ENCODE measurements around the gene EPB41L1.
"Not testable (repeated sequence)": the region's sequence is repeated elsewhere in the genome, so short reads cannot be mapped to it uniquely, and the experiment has no call there.

The EPB41L1 gene

DNA sequence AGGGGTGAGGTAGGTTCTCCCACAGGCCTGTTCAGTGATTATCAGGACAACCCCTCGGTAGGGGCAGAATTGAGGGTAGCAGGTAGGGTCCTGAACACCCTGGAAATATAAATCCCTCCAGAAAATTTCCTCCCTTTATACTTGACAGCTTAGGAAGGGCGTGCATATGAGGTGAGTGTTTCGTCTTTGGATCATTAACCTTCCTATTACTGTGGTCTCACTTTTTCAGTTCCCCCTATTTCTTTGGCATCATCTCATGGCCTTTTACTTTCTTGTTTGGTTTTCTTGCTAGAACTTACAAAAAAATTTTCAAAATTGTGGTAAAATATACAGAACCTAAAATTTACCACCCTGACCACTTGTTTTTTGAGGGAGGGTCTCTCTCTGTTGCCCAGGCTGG is 18.7 kb upstream of the EPB41L1 start:
- Histone ChIP-seq H3K4me3 (ENCODE audit: severe bottlenecking) (no peak overlapping the region), H3K27ac (ENCODE audit: poor library complexity, severe bottlenecking) (no peak overlapping the region), H3K27me3 (ENCODE audit: insufficient read depth, poor library complexity, severe bottlenecking) (no peaks in the 10 kb centered on the region), H3K4me1 (ENCODE audit: insufficient read depth, poor library complexity, severe bottlenecking) (no peaks in the 10 kb centered on the region), H3K9me3 (ENCODE audit: severe bottlenecking) (no peaks in the 10 kb centered on the region), H3K36me3 (ENCODE audit: low read depth) (no peaks in the 10 kb centered on the region)
- no peak for DNase-seq (ENCODE audit: low spot score)
- ATAC-seq (ENCODE audit: low read depth), result no peak
- TF ChIP-seq, protein P1, sequence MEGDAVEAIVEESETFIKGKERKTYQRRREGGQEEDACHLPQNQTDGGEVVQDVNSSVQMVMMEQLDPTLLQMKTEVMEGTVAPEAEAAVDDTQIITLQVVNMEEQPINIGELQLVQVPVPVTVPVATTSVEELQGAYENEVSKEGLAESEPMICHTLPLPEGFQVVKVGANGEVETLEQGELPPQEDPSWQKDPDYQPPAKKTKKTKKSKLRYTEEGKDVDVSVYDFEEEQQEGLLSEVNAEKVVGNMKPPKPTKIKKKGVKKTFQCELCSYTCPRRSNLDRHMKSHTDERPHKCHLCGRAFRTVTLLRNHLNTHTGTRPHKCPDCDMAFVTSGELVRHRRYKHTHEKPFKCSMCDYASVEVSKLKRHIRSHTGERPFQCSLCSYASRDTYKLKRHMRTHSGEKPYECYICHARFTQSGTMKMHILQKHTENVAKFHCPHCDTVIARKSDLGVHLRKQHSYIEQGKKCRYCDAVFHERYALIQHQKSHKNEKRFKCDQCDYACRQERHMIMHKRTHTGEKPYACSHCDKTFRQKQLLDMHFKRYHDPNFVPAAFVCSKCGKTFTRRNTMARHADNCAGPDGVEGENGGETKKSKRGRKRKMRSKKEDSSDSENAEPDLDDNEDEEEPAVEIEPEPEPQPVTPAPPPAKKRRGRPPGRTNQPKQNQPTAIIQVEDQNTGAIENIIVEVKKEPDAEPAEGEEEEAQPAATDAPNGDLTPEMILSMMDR (IDR thresholded peaks at IDR 0.05; ENCODE audit: poor library complexity, severe bottlenecking), result no peak

DNA sequence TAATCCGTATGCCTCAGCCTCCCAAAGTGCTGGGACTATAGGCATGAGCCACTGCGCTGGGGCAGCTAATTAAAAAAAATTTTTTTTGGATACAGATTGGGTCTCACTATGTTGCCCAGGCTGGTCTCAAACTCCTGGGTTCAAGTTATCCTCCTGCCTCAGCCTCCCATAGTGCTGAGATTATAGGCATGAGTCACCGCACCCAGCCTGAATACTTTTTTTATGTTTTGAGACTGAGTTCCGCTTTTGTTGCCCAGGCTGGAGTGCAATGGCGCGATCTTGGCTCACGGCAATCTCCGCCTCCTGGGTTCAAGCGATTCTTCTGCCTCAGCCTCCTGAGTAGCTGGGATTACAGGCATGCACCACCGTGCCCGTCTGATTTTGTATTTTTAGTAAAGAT is 17.2 kb upstream of the EPB41L1 start:
- not testable (repeated sequence) for H3K4me3 ChIP-seq (ENCODE audit: severe bottlenecking); DNase-seq (ENCODE audit: low spot score); H3K36me3 ChIP-seq (ENCODE audit: low read depth); H3K27ac ChIP-seq (ENCODE audit: poor library complexity, severe bottlenecking); H3K27me3 ChIP-seq (ENCODE audit: insufficient read depth, poor library complexity, severe bottlenecking); ATAC-seq (ENCODE audit: low read depth); H3K4me1 ChIP-seq (ENCODE audit: insufficient read depth, poor library complexity, severe bottlenecking); H3K9me3 ChIP-seq (ENCODE audit: severe bottlenecking)

DNA sequence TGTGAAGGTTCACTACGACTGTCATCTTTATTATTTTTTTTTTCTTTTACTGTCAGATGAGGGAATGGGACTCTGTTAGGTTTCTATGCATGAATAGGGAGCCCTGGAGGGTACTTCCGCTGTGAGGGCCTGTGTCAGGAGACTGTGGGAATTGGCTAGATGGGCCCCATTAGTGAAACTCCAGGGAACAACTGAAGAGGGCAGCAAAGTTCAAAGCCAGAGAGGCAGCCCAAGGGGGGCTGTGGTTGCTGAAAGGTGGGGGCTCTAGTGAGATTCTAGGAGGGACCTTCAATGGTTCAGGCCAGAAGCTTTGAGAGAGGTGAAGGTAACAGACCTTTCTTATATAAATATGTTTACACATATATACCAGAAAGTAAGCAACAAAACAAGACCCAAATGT is 13.2 kb upstream of the EPB41L1 start:
- H3K4me3 ChIP-seq (ENCODE audit: severe bottlenecking), result no peak overlapping the region
- no peak for ATAC-seq (ENCODE audit: low read depth)
- H3K4me1 ChIP-seq (ENCODE audit: insufficient read depth, poor library complexity, severe bottlenecking), result peaks cover 11% of the 10 kb centered on the region
- no peaks in the 10 kb centered on the region for H3K27me3 ChIP-seq (ENCODE audit: insufficient read depth, poor library complexity, severe bottlenecking)
- H3K27ac ChIP-seq (ENCODE audit: poor library complexity, severe bottlenecking), result no peak overlapping the region
- H3K9me3 ChIP-seq (ENCODE audit: severe bottlenecking), result no peaks in the 10 kb centered on the region
- no peak for DNase-seq (ENCODE audit: low spot score)
- H3K36me3 ChIP-seq (ENCODE audit: low read depth), result no peaks in the 10 kb centered on the region
- TF ChIP-seq, protein P1 (IDR thresholded peaks at IDR 0.05; ENCODE audit: poor library complexity, severe bottlenecking), result no peak

DNA sequence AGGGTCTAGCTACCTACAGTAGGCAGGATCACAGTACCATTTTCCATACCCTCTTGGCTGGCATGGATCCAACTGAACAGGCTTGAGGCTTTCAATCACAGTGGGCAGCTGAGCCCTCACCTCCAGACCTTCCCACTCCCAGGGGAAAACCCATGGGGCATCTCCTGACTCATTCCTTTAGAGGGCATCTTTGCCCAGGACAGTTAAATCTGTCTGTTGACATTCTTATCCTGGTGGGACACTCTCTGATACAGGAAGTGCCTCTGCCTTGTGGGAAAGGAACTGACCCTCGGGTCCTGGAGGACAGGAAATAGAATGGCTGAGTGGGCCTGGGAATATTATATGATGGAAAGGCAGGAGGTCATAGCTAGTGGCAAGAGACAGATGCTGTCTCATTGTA is 10.2 kb upstream of the EPB41L1 start:
- H3K4me3 ChIP-seq (ENCODE audit: severe bottlenecking), result no peak overlapping the region
- no peaks in the 10 kb centered on the region for H3K27me3 ChIP-seq (ENCODE audit: insufficient read depth, poor library complexity, severe bottlenecking)
- no peak for ATAC-seq (ENCODE audit: low read depth)
- no peak for DNase-seq (ENCODE audit: low spot score)
- peaks cover 11% of the 10 kb centered on the region for H3K4me1 ChIP-seq (ENCODE audit: insufficient read depth, poor library complexity, severe bottlenecking)
- no peaks in the 10 kb centered on the region for H3K36me3 ChIP-seq (ENCODE audit: low read depth)
- H3K27ac ChIP-seq (ENCODE audit: poor library complexity, severe bottlenecking), result no peak overlapping the region
- TF ChIP-seq, protein P1 (IDR thresholded peaks at IDR 0.05; ENCODE audit: poor library complexity, severe bottlenecking), result no peak
- no peaks in the 10 kb centered on the region for H3K9me3 ChIP-seq (ENCODE audit: severe bottlenecking)

DNA sequence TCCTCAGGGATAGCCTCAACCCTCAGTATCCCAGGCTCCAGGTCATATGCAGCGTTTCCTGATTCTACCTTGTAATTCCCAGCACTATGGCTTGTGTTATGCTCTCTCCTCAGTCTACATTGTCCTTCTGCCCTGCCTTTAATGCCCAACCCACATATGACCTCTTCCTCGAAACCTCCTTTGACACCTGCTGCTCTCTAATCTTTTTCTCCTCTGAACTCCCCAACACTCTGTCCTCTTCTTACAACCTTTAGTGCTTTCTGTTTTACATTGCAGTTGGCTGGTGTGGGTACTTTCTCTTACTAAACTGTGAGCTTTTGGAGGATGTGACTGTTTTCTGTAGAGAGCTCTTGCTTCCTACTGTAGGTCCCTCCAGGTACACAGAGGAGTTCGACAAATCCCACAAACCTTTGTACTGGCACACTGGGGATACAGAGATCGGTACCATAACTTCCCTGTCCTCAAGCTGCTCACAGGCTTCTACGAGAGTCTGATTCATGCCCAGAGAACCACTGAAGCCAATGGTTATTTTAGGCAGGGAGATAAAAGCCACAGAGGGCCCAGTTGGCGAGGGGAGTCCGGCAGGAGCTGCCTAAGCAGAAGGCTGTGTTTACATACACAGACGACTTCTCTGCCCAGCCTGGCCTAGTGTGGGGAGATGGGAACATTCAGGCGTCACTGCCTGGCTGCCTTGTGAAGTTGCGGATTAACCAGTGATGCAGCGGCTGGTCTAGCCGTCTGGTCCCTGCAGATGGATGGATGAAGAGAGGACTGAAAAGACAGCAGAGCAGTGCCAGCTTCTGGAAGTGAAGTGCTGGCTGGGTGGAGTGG is 8.4 kb upstream of the EPB41L1 start:
- ATAC-seq (ENCODE audit: low read depth), result no peak
- DNase-seq (ENCODE audit: low spot score), result no peak

More for the DNA sequence above, 8.4 kb upstream of the EPB41L1 start:
- TF ChIP-seq, protein P1 (IDR thresholded peaks at IDR 0.05; ENCODE audit: poor library complexity, severe bottlenecking), result no peak
- H3K4me3 ChIP-seq (ENCODE audit: severe bottlenecking), result no peak overlapping the region
- no peaks in the 10 kb centered on the region for H3K27me3 ChIP-seq (ENCODE audit: insufficient read depth, poor library complexity, severe bottlenecking)
- H3K4me1 ChIP-seq (ENCODE audit: insufficient read depth, poor library complexity, severe bottlenecking), result peaks cover 11% of the 10 kb centered on the region
- H3K9me3 ChIP-seq (ENCODE audit: severe bottlenecking), result no peaks in the 10 kb centered on the region
- H3K36me3 ChIP-seq (ENCODE audit: low read depth), result no peaks in the 10 kb centered on the region
- H3K27ac ChIP-seq (ENCODE audit: poor library complexity, severe bottlenecking), result no peak overlapping the region
